LNCaP clone FGC (cell line): ENCODE data around the gene LTC4S.
"Not testable (repeated sequence)": the region's sequence is repeated elsewhere in the genome, so short reads cannot be mapped to it uniquely, and the experiment has no call there.

Experiments used
- DNase-seq: peaks from one replicate; pipeline ENCODE4 v3.0.0-alpha.2; 2011; ENCODE audit warnings: low read depth
- H3K4me3 ChIP-seq: 2 replicates; pipeline ENCODE4 v1.5.1; 2011; ENCODE audit warnings: mild to moderate bottlenecking, low read depth, low read length, control low read depth
- CTCF ChIP-seq: IDR thresholded peaks from 2 replicates; pipeline ENCODE4 v1.5.1; 2012; ENCODE audit warnings: mild to moderate bottlenecking; ENCODE audit not compliant: control insufficient read depth, insufficient read depth; ENCODE audit errors: extremely low read depth

LTC4S gene

GRCh38 chr5:179833709-179834070 is 39.9 kb downstream of the LTC4S start:
- H3K4me3 ChIP-seq = no peak overlapping the region
- no peak for TF ChIP-seq CTCF
- no peak for DNase-seq

- no peak for TF ChIP-seq CTCF
- DNase-seq = no peak
- H3K4me3 ChIP-seq = no peak overlapping the region
These were observed 40.3 kb downstream of the LTC4S start for GRCh38 chr5:179834120-179834519.

GRCh38 chr5:179834871-179835270 is 41.1 kb downstream of the LTC4S start:
- not testable (repeated sequence) for H3K4me3 ChIP-seq, DNase-seq

GRCh38 chr5:179836225-179837019 is 42.6 kb downstream of the LTC4S start:
- H3K4me3 ChIP-seq = no peak overlapping the region
- no peak for DNase-seq
- no peak for TF ChIP-seq CTCF

GRCh38 chr5:179837076-179838011 is 43.6 kb downstream of the LTC4S start:
- H3K4me3 ChIP-seq = no peak overlapping the region
- TF ChIP-seq CTCF = no peak
- DNase-seq = no peak

- no peak overlapping the region for H3K4me3 ChIP-seq
- DNase-seq = no peak
- TF ChIP-seq CTCF = no peak
These were observed 45.8 kb downstream of the LTC4S start for GRCh38 chr5:179839328-179840256.

GRCh38 chr5:179840321-179840720 is 46.5 kb downstream of the LTC4S start:
- DNase-seq = no peak
- no peak overlapping the region for H3K4me3 ChIP-seq
- no peak for TF ChIP-seq CTCF
